Measurements from ENCODE around the gene MANSC1. TPM values are rescaled to one million over a fixed set of nuclear protein-coding genes. Genes with fewer than 3 reads are reported as not detected.

MANSC1 gene
- total and polyA plus RNA-seq, 10 of the 15 experiments (the other 5 are each of a cell fraction or from before 2014, with no cell fraction given), result 0.02 to 0.23 (median 0.11) TPM; not detected in 2

DNA sequence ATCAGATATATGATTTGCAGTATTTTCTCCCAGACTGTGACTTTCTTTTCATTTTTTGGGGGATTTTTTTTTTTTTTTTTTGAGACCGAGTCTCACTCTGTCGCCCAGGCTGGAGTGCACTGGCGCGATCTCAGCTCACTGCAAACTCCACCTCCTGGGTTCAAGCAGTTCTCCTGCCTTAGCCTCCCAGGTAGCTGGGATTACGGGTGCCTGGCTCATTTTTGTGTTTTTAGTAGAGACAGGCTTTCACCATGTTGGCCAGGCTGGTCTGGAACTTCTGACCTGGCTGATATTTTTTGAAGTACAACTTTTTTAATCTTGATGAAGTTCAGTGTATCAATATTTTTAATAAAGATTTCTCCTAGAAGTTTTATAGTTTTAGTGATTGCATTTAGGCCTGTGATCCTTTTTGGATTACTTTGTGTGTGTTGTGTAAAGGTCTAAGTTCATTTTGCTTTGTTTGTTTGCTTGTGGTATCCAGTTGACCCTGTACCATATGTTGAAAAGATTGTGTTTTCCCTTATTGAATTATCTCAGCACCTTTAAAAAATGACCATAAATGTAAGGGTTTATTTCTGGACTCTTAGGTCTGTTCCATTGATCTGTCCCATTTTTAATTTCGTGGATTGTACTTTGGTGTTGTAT is 31.0 kb upstream of the MANSC1 start:
- no peak for ATAC-seq
- FAIRE-seq, result no peak

More for the DNA sequence above, 31.0 kb upstream of the MANSC1 start:
- ChIA-PET CTCF (no interaction called here), SMC1A (ENCODE audit: uncharacterized antibody, unreplicated experiment) (interaction anchor here (0.8 to 6.7 kb wide), 6 partner anchors 14 to 356 kb away, joined by 3 to 83 read pairs (median 24); no protein-coding TSS in a partner anchor), POLR2A (no interaction called here), RAD21 (ENCODE audit: unreplicated experiment) (interaction anchor here (0.6 to 6.3 kb wide), 2 partner anchors 93 to 356 kb away, joined by 3 to 88 read pairs; no protein-coding TSS in a partner anchor)
- no TSS peak for BruUV-seq (replicated peaks)
- in situ Hi-C loops (cut with MboI), result no loop called here
- H3K9me3 ChIP-seq (replicated peaks; ENCODE audit: control insufficient read depth, insufficient read depth, low read length), result no peaks in the 10 kb centered on the region; the same call in 1 of the 3 replicates
- no peaks in the 10 kb centered on the region; the same call in 1 of the 2 replicates for H3K79me2 ChIP-seq (ENCODE audit: control insufficient read depth, insufficient read depth, low read length)
- H3K4me1 ChIP-seq (ENCODE audit: control insufficient read depth, insufficient read depth, low read length), result peaks cover 11% of the 10 kb centered on the region
- DNase-seq (ENCODE audit: low read depth, low spot score), result no peak
- 93% methylated on average over 3 of the region's 6 CpGs for WGBS (ENCODE audit: insufficient coverage, insufficient replicate concordance, low lambda C conversion rate, missing lambda C conversion rate)
- H3K36me3 ChIP-seq (ENCODE audit: control insufficient read depth in 2 of 2, insufficient read depth in 2 of 2, low read length in 1 of 2), result peaks cover 0 to 2% of the 10 kb centered on the region in 2 experiments; a peak in 2 of 4 replicates
- intact Hi-C loops (cut with micrococcal nuclease; ENCODE audit: unreplicated experiment), result loop anchor here (5.0 kb wide), 1 partner anchor 121 kb away; no protein-coding TSS in a partner anchor
- no peaks in the 10 kb centered on the region for H4K20me1 ChIP-seq (ENCODE audit: control insufficient read depth, insufficient read depth)
- no peaks in the 10 kb centered on the region for H3K27me3 ChIP-seq (replicated peaks in 1 of 2; ENCODE audit: control insufficient read depth in 2 of 2, insufficient read depth in 2 of 2, low read length in 1 of 2)
- H3K9ac ChIP-seq (ENCODE audit: control insufficient read depth, insufficient read depth, low read length), result no peak overlapping the region
- TF ChIP-seq HDGF (IDR thresholded peaks at IDR 0.05) (no peak), SMAD5 (IDR thresholded peaks at IDR 0.05; ENCODE audit: low read depth) (no peak), WRNIP1 (IDR thresholded peaks at IDR 0.05; ENCODE audit: borderline replicate concordance, low read depth, low read length) (no peak), RAD51 (IDR thresholded peaks at IDR 0.05) (no peak), BMI1 (IDR thresholded peaks at IDR 0.05; ENCODE audit: borderline replicate concordance) (no peak), MTA3 (IDR thresholded peaks at IDR 0.05; ENCODE audit: borderline replicate concordance, low read length) (no peak), BRCA1 (IDR thresholded peaks at IDR 0.05; ENCODE audit: low read depth, low read length) (no peak), SUPT20H (IDR thresholded peaks at IDR 0.05; ENCODE audit: borderline replicate concordance, control insufficient read depth, low read depth, low read length) (no peak), FOXM1 (IDR thresholded peaks at IDR 0.05; ENCODE audit: low read depth, low read length) (no peak), STAT3 (IDR thresholded peaks at IDR 0.05; ENCODE audit: low read depth, low read length) (no peak), SREBF2 (IDR thresholded peaks at IDR 0.05; ENCODE audit: low read length) (no peak), SP1 (IDR thresholded peaks at IDR 0.05; ENCODE audit: low read depth, low read length) (no peak), SIN3A (IDR thresholded peaks at IDR 0.05; ENCODE audit: low read depth, low read length) (no peak)
- TF ChIP-seq, protein P1, sequence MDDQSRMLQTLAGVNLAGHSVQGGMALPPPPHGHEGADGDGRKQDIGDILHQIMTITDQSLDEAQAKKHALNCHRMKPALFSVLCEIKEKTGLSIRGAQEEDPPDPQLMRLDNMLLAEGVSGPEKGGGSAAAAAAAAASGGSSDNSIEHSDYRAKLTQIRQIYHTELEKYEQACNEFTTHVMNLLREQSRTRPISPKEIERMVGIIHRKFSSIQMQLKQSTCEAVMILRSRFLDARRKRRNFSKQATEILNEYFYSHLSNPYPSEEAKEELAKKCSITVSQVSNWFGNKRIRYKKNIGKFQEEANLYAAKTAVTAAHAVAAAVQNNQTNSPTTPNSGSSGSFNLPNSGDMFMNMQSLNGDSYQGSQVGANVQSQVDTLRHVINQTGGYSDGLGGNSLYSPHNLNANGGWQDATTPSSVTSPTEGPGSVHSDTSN (IDR thresholded peaks at IDR 0.05; ENCODE audit: insufficient replicate concordance, low read depth, low read length), result no peak
- TF ChIP-seq, protein P2, sequence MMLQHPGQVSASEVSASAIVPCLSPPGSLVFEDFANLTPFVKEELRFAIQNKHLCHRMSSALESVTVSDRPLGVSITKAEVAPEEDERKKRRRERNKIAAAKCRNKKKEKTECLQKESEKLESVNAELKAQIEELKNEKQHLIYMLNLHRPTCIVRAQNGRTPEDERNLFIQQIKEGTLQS (IDR thresholded peaks at IDR 0.05; ENCODE audit: borderline replicate concordance, extremely low read depth, low read depth, low read length), result no peak
- no peak overlapping the region for H3K4me3 ChIP-seq
- H3K4me2 ChIP-seq (ENCODE audit: control insufficient read depth, insufficient read depth), result no peak overlapping the region
- H2AFZ ChIP-seq (ENCODE audit: control insufficient read depth, low read depth, low read length), result no peak overlapping the region
- H3K27ac ChIP-seq (ENCODE audit: control insufficient read depth, insufficient read depth), result no peak overlapping the region

All from GM12878 (cell line).